ENCODE data around the gene CAMSAP2. TPM values are rescaled to one million over a fixed set of nuclear protein-coding genes. Genes with fewer than 3 reads are reported as not detected.

Gene CAMSAP2
- total and polyA plus RNA-seq, 10 of the 15 experiments (the other 5 are each of a cell fraction or from before 2014, with no cell fraction given), result 3.9 to 19.8 (median 8.0) TPM

DNA sequence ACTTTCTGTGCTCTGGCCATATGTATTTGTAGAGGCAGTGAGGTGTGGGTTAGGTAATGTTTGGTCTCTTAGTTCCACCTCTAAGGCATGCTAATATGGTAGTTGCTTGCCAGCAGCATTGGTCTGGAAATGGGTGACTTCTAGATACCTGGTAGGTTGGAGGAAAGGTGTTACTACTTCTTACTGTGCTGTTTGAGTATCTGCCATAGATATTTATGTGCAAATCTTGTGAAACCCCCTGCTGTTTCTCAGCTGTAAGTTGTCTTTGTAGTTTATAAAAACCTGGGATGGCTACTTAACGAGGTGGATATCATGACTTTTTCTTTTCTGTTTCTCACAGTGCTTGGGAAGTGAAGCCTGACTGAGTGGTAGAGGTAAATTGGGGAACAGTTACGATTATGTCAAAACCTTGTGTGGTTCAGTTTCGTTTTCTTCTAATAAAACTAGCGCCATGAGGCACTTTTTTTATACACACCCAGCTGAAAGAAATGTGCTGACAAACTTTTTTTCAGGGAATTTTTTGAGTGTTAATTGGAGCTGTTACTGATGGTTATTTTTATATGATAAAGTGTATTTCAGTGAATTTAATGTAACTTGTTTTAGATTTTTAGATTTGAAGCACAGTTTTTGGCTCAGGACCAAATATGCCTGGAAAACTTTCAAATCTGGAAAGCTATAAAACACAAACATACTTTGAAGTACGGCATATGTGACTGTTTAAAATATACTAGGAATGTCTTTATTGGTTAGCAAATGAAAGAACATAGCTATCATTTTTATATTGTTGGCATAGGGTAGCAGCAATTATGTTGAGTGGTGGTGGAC, 42.1 kb downstream of the CAMSAP2 start (continued):
- TF ChIP-seq, protein P1, sequence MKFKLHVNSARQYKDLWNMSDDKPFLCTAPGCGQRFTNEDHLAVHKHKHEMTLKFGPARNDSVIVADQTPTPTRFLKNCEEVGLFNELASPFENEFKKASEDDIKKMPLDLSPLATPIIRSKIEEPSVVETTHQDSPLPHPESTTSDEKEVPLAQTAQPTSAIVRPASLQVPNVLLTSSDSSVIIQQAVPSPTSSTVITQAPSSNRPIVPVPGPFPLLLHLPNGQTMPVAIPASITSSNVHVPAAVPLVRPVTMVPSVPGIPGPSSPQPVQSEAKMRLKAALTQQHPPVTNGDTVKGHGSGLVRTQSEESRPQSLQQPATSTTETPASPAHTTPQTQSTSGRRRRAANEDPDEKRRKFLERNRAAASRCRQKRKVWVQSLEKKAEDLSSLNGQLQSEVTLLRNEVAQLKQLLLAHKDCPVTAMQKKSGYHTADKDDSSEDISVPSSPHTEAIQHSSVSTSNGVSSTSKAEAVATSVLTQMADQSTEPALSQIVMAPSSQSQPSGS (IDR thresholded peaks at IDR 0.05; ENCODE audit: low read length), result 0 out of 2 replicates have a peak, but pooled peaks have one; percentile 24
- TF ChIP-seq RELA (IDR thresholded peaks at IDR 0.05; ENCODE audit: borderline replicate concordance, partially characterized antibody) (peak; percentile 16), MXI1 (IDR thresholded peaks at IDR 0.05; ENCODE audit: low read depth, low read length) (peak; percentile 52; the same call in 1 of the 2 replicates), GATAD2B (conservative IDR thresholded peaks at IDR 0.05; ENCODE audit: low read depth) (0 out of 2 replicates have a peak, but pooled peaks have one; percentile 18)

DNA sequence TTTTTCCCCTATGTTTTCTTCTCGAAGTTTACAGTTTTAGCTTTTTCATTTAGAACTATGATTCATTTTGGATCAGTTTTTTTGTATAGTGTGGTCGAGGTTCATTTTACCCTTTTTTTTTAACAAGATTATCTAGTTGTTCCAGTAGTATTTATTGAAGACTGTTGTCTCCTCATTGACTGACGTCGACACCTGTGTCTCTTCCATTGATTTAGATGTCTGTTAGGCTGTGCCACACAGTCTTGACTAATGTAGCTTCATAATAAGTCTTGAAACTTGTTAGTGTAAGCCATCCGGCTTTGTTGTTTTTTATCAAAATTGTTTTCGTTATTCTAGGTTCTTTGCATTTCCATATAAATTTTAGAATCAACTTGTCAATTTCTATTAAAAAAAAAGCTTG, 45.2 kb downstream of the CAMSAP2 start:
- Histone ChIP-seq H3K4me2 (ENCODE audit: control insufficient read depth, insufficient read depth) (no peak overlapping the region), H3K79me2 (ENCODE audit: control insufficient read depth, insufficient read depth, low read length) (peaks cover 10% of the 10 kb centered on the region), H3K27me3 (replicated peaks in 1 of 2; ENCODE audit: control insufficient read depth in 2 of 2, insufficient read depth in 2 of 2, low read length in 1 of 2) (no peaks in the 10 kb centered on the region), H3K9me3 (replicated peaks; ENCODE audit: control insufficient read depth, insufficient read depth, low read length) (peaks cover 1% of the 10 kb centered on the region; the same call in 2 of the 3 replicates), H3K27ac (ENCODE audit: control insufficient read depth, insufficient read depth) (no peak overlapping the region), H3K9ac (ENCODE audit: control insufficient read depth, insufficient read depth, low read length) (no peak overlapping the region), H2AFZ (ENCODE audit: control insufficient read depth, low read depth, low read length) (no peak overlapping the region), H3K36me3 (ENCODE audit: control insufficient read depth in 2 of 2, insufficient read depth in 2 of 2, low read length in 1 of 2) (peaks cover 0 to 2% of the 10 kb centered on the region in 2 experiments; a peak in 2 of 4 replicates), H3K4me3 (no peak overlapping the region), H3K4me1 (ENCODE audit: control insufficient read depth, insufficient read depth, low read length) (peaks cover 6% of the 10 kb centered on the region), H4K20me1 (ENCODE audit: control insufficient read depth, insufficient read depth) (no peaks in the 10 kb centered on the region)
- TF ChIP-seq HDGF (IDR thresholded peaks at IDR 0.05), result no peak
- 90% methylated on average over 6 of the region's 6 CpGs for WGBS (ENCODE audit: insufficient coverage, insufficient replicate concordance, low lambda C conversion rate, missing lambda C conversion rate)
- ChIA-PET RAD21 (ENCODE audit: unreplicated experiment) (interaction anchor here (1.5 to 2.1 kb wide), 2 partner anchors 10 to 162 kb away, joined by 4 to 7 read pairs; no protein-coding TSS in a partner anchor), CTCF (interaction anchor here (0.7 to 1.5 kb wide), 3 partner anchors 9 to 19 kb away, joined by 3 to 4 read pairs (median 3); no protein-coding TSS in a partner anchor), POLR2A (interaction anchor here (0.5 to 1.3 kb wide), 2 partner anchors 119 to 169 kb away, joined by 4 to 5 read pairs; no protein-coding TSS in a partner anchor), SMC1A (ENCODE audit: uncharacterized antibody, unreplicated experiment) (interaction anchor here (0.6 to 1.0 kb wide), 4 partner anchors 26 to 202 kb away, joined by 3 read pairs; no protein-coding TSS in a partner anchor)
- FAIRE-seq, result no peak
- no peak for DNase-seq (ENCODE audit: low read depth, low spot score)
- intact Hi-C loops (cut with micrococcal nuclease; ENCODE audit: unreplicated experiment), result loop anchor here (5.0 kb wide), 1 partner anchor 42 kb away; no protein-coding TSS in a partner anchor
- in situ Hi-C loops (cut with MboI), result no loop called here
- no peak for ATAC-seq
- no TSS peak for BruUV-seq (replicated peaks)

Measured in GM12878 (cell line).